Jurkat, Clone E6-1 (cell line): ENCODE results near the gene FURIN.

Experiments used
- DNase-seq: peaks from one replicate; pipeline ENCODE4 v3.0.0-alpha.2; 2011; ENCODE audit warnings: low read depth, low spot score
- H3K4me3 ChIP-seq: 2 replicates; pipeline ENCODE4 v1.5.1; 2011; ENCODE audit warnings: mild to moderate bottlenecking, low read length, control low read depth, moderate library complexity

Gene FURIN

DNA sequence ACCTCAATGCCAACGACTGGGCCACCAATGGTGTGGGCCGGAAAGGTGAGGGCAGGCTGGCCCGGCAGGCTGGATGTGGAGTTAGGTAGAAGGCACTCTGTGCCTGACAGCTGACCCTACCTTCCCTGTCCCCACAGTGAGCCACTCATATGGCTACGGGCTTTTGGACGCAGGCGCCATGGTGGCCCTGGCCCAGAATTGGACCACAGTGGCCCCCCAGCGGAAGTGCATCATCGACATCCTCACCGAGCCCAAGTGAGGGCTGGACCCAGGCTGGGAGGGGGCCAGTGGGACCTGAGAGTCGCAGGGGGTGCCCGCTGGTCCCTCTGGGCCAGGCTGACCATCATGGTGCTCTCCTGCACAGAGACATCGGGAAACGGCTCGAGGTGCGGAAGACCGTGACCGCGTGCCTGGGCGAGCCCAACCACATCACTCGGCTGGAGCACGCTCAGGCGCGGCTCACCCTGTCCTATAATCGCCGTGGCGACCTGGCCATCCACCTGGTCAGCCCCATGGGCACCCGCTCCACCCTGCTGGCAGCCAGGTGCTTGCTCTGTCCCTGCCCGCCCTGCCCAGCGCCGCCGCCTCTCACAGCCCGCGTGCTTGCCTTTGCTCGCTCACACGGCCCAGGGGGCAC, 11.5 kb downstream of the FURIN start:
- no peak for DNase-seq
- no peak overlapping the region for H3K4me3 ChIP-seq

GRCh38 chr15:90880381-90881145, 12.2 kb downstream of the FURIN start:
- H3K4me3 ChIP-seq: no peak overlapping the region
- no peak for DNase-seq

DNA sequence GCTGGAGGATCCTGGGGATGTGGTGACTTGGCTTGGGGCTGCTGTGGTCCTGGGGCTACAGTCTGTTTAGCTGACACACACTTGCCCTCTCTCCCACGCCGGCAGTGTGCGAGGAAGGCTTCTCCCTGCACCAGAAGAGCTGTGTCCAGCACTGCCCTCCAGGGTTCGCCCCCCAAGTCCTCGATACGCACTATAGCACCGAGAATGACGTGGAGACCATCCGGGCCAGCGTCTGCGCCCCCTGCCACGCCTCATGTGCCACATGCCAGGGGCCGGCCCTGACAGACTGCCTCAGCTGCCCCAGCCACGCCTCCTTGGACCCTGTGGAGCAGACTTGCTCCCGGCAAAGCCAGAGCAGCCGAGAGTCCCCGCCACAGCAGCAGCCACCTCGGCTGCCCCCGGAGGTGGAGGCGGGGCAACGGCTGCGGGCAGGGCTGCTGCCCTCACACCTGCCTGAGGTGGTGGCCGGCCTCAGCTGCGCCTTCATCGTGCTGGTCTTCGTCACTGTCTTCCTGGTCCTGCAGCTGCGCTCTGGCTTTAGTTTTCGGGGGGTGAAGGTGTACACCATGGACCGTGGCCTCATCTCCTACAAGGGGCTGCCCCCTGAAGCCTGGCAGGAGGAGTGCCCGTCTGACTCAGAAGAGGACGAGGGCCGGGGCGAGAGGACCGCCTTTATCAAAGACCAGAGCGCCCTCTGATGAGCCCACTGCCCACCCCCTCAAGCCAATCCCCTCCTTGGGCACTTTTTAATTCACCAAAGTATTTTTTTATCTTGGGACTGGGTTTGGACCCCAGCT, 13.0 kb downstream of the FURIN start:
- H3K4me3 ChIP-seq: no peak overlapping the region
- no peak for DNase-seq

- no peak for DNase-seq
- no peak overlapping the region for H3K4me3 ChIP-seq
Measured at GRCh38 chr15:90881978-90882721, 13.8 kb downstream of the FURIN start.

DNA sequence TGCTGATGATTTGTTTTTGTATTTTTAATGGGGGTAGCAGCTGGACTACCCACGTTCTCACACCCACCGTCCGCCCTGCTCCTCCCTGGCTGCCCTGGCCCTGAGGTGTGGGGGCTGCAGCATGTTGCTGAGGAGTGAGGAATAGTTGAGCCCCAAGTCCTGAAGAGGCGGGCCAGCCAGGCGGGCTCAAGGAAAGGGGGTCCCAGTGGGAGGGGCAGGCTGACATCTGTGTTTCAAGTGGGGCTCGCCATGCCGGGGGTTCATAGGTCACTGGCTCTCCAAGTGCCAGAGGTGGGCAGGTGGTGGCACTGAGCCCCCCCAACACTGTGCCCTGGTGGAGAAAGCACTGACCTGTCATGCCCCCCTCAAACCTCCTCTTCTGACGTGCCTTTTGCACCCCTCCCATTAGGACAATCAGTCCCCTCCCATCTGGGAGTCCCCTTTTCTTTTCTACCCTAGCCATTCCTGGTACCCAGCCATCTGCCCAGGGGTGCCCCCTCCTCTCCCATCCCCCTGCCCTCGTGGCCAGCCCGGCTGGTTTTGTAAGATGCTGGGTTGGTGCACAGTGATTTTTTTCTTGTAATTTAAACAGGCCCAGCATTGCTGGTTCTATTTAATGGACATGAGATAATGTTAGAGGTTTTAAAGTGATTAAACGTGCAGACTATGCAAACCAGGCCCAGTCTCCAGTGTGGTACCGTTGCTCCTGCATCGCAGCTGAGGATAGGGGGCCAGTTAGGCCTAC, 14.6 kb downstream of the FURIN start:
- H3K4me3 ChIP-seq: no peak overlapping the region
- DNase-seq: no peak

DNA sequence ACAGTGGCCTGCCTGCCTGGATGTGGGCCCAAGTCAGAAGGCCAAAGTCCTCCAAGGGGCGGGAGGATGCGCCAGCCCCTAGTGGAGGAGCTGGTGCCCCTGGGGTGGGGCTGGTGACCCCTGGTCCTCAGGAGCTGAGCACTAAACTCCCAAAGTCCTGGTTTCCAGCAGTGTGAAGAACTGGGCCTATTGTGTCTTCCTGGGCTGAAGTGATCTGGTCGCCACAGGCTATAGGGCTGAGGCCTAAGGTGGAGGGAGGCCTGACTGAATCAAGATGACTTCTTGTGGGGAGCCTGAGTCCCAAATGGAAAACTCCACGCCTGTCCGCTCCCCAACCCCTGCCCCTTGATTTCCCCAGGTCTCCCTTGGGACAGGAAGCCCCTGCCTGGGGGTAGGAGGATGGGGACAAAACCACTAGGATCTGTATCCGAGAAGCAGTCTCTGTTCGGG, 15.2 kb downstream of the FURIN start:
- no peak for DNase-seq
- H3K4me3 ChIP-seq: no peak overlapping the region

GRCh38 chr15:90883976-90884718, 15.8 kb downstream of the FURIN start, which contains the start of gene FES:
FES (plus strand) TSS chr15:90884504; CDS start chr15:90885046, 542 bp downstream.
- H3K4me3 ChIP-seq: no peak within 1 kb of the TSS
- no peak for DNase-seq

DNA sequence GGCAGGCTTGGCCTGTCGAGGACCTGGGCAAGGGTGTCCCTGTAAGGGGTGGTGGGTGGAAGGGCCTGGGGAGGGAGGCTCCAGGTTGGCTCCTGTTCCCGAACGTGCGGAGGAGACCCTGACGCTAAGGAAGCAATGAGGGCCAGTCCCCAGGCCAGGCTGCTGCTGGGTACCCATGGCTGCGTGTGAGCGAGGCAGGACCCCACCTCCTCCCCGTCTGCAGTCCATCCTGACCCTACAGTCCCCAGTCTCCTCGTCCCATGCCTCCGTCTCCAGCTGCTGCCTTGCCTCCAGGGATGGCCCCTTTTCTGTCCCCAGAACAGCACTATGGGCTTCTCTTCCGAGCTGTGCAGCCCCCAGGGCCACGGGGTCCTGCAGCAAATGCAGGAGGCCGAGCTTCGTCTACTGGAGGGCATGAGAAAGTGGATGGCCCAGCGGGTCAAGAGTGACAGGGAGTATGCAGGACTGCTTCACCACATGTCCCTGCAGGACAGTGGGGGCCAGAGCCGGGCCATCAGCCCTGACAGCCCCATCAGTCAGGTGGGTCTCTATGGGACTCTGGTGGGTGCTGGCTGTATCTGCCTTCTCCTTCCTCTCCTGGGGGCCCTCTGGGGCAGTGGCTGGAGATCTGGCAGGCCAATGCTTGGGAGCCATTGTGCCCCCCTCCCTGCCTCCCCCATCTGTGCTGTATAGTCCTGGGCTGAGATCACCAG, 16.5 kb downstream of the FURIN start:
- no peak for DNase-seq
- no peak overlapping the region for H3K4me3 ChIP-seq

DNA sequence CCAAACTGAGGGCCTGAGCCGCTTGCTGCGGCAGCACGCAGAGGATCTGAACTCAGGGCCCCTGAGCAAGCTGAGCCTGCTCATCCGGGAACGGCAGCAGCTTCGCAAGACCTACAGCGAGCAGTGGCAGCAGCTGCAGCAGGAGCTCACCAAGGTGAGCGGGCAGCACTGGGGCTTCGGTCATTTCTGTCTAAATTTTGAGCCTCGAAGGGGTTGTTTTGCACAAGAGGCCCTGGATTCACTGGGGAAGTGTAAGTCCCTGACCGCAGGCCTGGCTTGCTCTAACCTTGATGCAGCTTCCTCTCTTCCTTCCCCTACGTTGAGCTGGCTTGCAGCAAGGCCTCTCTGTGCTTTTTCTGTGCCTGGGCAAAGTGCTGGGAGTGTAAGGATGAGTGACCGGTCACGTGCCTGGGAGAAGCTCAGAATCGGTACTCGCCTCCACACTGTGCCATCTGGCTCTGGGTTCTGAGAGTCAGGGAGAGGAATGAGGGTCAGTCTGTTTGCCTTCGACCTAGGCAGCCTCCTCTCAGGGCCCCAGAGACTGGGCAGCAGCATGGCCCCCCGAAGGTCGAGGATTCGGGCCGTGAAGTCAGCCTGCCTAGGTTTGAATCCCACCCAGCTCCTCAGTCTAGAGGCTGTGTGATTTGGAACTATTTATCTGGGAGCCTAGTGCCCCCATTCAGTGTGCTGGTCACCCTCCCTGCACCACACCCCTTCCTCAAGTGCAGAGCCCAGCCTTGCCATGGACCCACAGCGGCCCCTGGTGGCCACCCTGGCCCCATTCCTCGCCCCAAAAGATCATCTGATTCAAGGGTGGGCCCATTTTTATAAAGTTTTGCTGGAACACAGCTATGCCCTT, 17.3 kb downstream of the FURIN start:
- DNase-seq: no peak
- H3K4me3 ChIP-seq: no peak overlapping the region

GRCh38 chr15:90886291-90886614, 17.9 kb downstream of the FURIN start:
- H3K4me3 ChIP-seq: no peak overlapping the region
- DNase-seq: no peak

DNA sequence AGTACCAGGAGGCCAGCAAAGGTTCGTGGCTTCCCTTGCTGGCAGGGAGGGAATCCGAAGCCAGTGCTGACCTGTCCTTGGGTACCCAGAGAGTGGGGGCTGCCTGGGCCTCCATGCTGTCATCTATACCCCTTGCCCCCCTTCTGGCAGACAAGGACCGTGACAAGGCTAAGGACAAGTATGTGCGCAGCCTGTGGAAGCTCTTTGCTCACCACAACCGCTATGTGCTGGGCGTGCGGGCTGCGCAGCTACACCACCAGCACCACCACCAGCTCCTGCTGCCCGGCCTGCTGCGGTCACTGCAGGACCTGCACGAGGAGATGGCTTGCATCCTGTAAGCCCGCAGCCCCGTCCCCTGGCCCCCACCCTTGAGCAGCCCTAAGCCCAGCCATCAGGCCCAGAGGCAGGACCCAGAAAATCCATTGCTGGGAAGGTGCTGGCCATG, 18.7 kb downstream of the FURIN start:
- no peak for DNase-seq
- H3K4me3 ChIP-seq: no peak overlapping the region

GRCh38 chr15:90889313-90889730, 20.9 kb downstream of the FURIN start:
- DNase-seq: peak; percentile 67
- no peak overlapping the region for H3K4me3 ChIP-seq

DNA sequence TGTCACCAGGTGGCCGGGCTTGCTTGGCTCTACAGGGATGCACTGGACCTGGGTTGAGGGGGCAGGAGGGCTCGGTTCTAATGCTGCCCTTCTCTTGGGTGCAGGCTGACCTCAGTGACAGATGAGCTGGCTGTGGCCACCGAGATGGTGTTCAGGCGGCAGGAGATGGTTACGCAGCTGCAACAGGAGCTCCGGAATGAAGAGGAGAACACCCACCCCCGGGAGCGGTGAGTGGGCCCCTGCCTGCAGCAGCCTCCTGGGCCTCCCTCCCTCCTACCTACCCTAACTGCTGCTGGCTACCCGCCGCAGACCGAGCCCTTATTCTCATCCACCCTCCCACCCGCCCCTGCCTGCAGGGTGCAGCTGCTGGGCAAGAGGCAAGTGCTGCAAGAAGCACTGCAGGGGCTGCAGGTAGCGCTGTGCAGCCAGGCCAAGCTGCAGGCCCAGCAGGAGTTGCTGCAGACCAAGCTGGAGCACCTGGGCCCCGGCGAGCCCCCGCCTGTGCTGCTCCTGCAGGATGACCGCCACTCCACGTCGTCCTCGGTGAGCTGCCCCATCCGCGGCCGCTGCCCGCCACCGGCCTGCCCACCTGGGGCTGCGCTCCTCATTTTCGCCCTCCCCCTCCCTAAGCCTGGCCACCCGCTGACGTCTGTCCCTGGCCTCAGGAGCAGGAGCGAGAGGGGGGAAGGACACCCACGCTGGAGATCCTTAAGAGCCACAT, 21.5 kb downstream of the FURIN start:
- no peak overlapping the region for H3K4me3 ChIP-seq
- peak; percentile 44 for DNase-seq

DNA sequence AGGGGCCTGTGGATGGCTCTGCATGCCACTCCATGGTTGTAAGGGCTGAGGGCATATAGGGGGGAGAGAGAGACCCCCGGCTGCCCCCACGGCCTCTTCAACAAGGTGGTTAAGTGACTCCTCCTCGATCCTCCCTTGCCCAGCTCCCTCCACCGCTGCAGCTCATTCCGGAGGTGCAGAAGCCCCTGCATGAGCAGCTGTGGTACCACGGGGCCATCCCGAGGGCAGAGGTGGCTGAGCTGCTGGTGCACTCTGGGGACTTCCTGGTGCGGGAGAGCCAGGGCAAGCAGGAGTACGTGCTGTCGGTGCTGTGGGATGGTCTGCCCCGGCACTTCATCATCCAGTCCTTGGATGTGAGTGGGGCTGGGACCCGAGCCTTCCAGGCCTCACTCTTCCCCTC, 22.5 kb downstream of the FURIN start:
- DNase-seq: no peak
- H3K4me3 ChIP-seq: no peak overlapping the region

DNA sequence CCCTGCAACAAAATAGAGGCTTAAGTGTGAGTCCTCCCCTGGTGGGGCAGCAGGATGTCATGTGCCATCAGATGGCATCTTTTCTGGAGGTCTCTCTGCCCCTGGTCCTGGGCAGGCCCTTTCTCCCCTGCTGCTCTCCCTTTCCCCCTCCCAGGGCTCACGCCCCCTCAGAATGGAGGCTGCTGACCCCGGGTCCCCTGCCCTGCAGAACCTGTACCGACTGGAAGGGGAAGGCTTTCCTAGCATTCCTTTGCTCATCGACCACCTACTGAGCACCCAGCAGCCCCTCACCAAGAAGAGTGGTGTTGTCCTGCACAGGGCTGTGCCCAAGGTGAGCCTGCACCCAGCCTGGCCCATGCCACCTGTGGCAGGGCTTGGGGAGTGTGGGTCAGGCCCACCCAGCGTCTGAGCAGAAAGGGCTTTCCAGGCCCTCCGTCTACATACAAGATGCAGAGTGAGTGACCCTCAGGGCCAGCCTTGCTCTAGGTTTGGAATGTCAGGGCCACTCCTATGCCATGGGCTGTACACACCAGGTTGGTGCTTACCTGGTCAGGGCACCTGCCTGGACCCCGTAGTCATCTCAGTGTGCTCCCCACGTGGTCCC, 23.1 kb downstream of the FURIN start:
- DNase-seq: no peak
- no peak overlapping the region for H3K4me3 ChIP-seq

DNA sequence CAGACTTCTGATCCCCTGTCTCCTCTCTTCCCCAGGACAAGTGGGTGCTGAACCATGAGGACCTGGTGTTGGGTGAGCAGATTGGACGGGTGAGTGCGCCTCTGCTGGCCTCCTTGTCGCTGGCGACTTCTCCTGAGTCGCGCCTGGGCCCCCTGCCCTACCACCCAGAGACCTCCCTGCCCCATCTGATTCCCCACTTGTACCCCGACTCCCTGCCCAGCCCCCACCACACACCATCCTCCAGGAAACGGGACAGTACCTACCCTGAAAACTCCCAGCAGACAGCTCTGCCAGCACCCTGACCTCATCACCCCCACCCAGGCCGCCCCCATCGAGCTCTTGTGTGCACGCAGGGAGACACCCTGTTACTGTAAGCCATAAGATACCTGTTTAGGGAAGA, 23.6 kb downstream of the FURIN start:
- DNase-seq: no peak
- no peak overlapping the region for H3K4me3 ChIP-seq
